ENCODE data around the gene CCDC175. TPM values are rescaled to one million over a fixed set of nuclear protein-coding genes. Genes with fewer than 3 reads are reported as not detected.

CCDC175 gene
- total RNA-seq, 4 donors from 2014 or later: not detected

DNA sequence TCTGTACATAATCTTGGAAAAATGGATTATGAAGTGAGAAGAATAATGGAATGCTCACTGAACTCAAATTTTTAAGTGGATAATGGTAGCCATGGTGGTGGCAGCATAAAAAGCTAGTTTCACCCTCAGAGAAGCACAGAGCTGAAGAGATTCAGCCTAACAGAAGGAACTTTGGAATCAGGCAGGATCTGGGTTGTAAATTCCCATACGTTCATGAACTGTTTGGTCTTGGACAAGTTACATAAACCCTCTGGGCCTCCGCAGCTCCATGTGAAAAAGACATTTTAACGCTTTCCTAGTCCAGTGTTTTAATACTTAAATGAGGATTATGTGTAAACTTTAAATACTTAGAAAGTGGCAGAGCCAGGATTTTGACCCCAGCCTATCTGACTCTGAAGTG is 65.6 kb downstream of the CCDC175 start:
- TF ChIP-seq, protein P1, sequence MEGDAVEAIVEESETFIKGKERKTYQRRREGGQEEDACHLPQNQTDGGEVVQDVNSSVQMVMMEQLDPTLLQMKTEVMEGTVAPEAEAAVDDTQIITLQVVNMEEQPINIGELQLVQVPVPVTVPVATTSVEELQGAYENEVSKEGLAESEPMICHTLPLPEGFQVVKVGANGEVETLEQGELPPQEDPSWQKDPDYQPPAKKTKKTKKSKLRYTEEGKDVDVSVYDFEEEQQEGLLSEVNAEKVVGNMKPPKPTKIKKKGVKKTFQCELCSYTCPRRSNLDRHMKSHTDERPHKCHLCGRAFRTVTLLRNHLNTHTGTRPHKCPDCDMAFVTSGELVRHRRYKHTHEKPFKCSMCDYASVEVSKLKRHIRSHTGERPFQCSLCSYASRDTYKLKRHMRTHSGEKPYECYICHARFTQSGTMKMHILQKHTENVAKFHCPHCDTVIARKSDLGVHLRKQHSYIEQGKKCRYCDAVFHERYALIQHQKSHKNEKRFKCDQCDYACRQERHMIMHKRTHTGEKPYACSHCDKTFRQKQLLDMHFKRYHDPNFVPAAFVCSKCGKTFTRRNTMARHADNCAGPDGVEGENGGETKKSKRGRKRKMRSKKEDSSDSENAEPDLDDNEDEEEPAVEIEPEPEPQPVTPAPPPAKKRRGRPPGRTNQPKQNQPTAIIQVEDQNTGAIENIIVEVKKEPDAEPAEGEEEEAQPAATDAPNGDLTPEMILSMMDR (IDR thresholded peaks at IDR 0.05): no peak
- TF ChIP-seq POLR2AphosphoS5 (IDR thresholded peaks at IDR 0.05) (no peak), EP300 (IDR thresholded peaks at IDR 0.05) (no peak), POLR2A (IDR thresholded peaks at IDR 0.05) (no peak)
- H3K9me3 ChIP-seq: no peaks in the 10 kb centered on the region
- no peak overlapping the region for H3K27ac ChIP-seq
- H3K4me3 ChIP-seq: no peak overlapping the region
- H3K4me1 ChIP-seq: no peaks in the 10 kb centered on the region
- no peaks in the 10 kb centered on the region for H3K27me3 ChIP-seq
- no peaks in the 10 kb centered on the region for H3K36me3 ChIP-seq
- ATAC-seq: no peak
- 22 to 31% methylated on average over 3 of the region's 3 CpGs for WGBS, 2 donors (ENCODE audit: low coverage in 1 of 2)

- H3K4me1 ChIP-seq: no peaks in the 10 kb centered on the region
- no peak overlapping the region for H3K27ac ChIP-seq
- 75 to 83% methylated on average over 1 to 2 of the region's 2 CpGs for WGBS, 2 donors (ENCODE audit: low coverage in 1 of 2)
- TF ChIP-seq, protein P1 (IDR thresholded peaks at IDR 0.05): no peak
- TF ChIP-seq EP300 (IDR thresholded peaks at IDR 0.05) (no peak), POLR2AphosphoS5 (IDR thresholded peaks at IDR 0.05) (no peak), POLR2A (IDR thresholded peaks at IDR 0.05) (no peak)
- H3K9me3 ChIP-seq: no peaks in the 10 kb centered on the region
- no peaks in the 10 kb centered on the region for H3K27me3 ChIP-seq
- no peak overlapping the region for H3K4me3 ChIP-seq
- ATAC-seq: no peak
- H3K36me3 ChIP-seq: peaks cover 0 to 4% of the 10 kb centered on the region in 2 donors
Observed at GRCh38 chr14:59510001-59510400, 66.6 kb downstream of the CCDC175 start.

DNA sequence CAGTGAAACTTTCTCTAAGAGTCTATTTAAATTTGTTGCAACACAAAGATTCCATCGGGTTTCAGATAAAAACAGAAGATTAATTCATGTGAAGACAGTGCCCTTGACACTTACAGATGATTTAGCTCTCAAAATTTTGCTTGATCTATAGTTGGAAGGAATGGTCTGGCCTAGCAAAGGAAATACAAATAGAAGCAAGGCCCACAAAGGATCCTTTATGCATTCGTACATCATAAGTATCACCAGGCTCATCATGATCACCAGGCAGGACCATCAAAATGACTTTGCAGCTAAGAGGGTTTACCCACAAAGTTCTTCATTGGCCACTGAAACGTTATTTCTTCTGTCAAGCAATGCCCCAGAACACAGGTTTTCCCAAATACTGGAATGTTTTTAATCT is 67.5 kb downstream of the CCDC175 start:
- ATAC-seq: no peak
- Histone ChIP-seq H3K36me3 (peaks cover 0 to 11% of the 10 kb centered on the region in 2 donors), H3K27me3 (no peaks in the 10 kb centered on the region), H3K4me1 (no peaks in the 10 kb centered on the region), H3K27ac (no peak overlapping the region), H3K9me3 (no peaks in the 10 kb centered on the region), H3K4me3 (no peak overlapping the region)
- 61 to 71% methylated on average over 3 of the region's 3 CpGs for WGBS, 2 donors (ENCODE audit: low coverage in 1 of 2)
- TF ChIP-seq POLR2A (IDR thresholded peaks at IDR 0.05): no peak
- TF ChIP-seq, protein P1 (IDR thresholded peaks at IDR 0.05): no peak
- TF ChIP-seq POLR2AphosphoS5 (IDR thresholded peaks at IDR 0.05): no peak

DNA sequence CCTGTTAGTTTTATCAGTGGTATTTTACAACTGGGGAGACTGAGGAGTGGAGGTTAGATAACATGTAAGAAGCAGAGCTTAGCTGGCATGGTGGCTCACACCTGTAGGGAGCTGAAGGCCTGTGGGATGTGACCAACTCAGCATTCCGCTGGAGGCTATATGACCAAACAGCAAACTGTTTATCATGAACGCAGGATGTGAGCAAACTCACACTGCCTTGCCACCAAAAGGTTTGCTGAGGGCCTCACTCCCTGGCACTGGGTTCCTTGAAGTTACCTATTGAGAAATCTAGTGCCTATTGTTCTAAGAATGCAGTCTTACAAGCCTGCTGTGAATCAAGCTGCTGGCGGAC is 68.9 kb downstream of the CCDC175 start:
- 100% methylated on average over 1 of the region's 3 CpGs for WGBS, 2 donors (ENCODE audit: low coverage in 1 of 2)
- no peaks in the 10 kb centered on the region for H3K4me1 ChIP-seq
- no peak for ATAC-seq

DNA sequence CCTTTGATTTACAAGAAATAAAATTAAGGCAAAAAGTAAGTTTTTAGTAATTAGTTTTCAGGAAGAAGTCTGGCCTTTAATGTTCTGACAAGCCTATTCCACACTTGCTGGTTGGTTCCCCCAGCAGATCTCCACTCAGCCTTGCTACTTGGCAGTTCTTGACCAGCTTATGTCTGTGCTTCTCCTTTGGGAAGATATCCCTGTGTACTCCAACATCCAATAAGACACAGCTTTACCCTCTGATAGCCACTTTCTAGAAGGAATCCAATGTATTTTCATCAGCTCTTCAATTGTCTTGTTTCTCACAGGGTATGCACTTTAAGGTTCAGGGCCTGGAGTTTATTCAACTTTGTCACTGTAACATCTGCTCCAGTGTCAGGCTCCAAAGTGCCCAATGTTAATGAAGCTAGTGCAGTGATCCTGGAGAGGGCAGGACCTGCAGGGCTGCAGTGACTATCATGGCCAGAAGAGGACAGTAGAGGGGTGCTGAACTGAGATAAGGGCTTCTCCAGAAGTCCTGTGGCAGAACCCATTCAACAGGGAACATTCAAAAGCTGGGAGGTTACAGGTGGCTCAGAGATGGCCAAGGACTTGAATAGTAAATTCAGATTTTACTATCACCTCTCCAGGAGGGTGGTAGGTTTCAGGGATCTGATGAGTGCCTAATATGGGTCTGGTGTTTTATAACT is 69.4 kb downstream of the CCDC175 start:
- TF ChIP-seq POLR2AphosphoS5 (IDR thresholded peaks at IDR 0.05): no peak
- TF ChIP-seq, protein P1 (IDR thresholded peaks at IDR 0.05): peak; percentile 11 to 68 (median 38)
- Histone ChIP-seq H3K27me3 (no peaks in the 10 kb centered on the region), H3K4me1 (no peaks in the 10 kb centered on the region), H3K36me3 (peaks cover 0 to 20% of the 10 kb centered on the region in 2 donors), H3K27ac (no peak overlapping the region), H3K9me3 (no peaks in the 10 kb centered on the region), H3K4me3 (no peak overlapping the region)
- no peak for ATAC-seq

More for the DNA sequence above, 68.9 kb downstream of the CCDC175 start:
- no peak overlapping the region for H3K4me3 ChIP-seq
- H3K36me3 ChIP-seq: peaks cover 0 to 20% of the 10 kb centered on the region in 2 donors
- H3K27ac ChIP-seq: no peak overlapping the region
- H3K27me3 ChIP-seq: no peaks in the 10 kb centered on the region
- no peaks in the 10 kb centered on the region for H3K9me3 ChIP-seq
- TF ChIP-seq POLR2A (IDR thresholded peaks at IDR 0.05): no peak
- TF ChIP-seq POLR2AphosphoS5 (IDR thresholded peaks at IDR 0.05): no peak
- TF ChIP-seq EP300 (IDR thresholded peaks at IDR 0.05): no peak
- TF ChIP-seq, protein P1 (IDR thresholded peaks at IDR 0.05): no peak

Data from gastroesophageal sphincter (tissue), 4 donors.